Dermis blood vessel endothelial cell (primary cell): ENCODE measurements around the gene ZC3H12D. TPM values are rescaled to one million over a fixed set of nuclear protein-coding genes. Genes with fewer than 3 reads are reported as not detected.
A peak's percentile ranks its signal among the peaks of the same experiment; 100 is the strongest.
"Not testable (repeated sequence)": the region's sequence is repeated elsewhere in the genome, so short reads cannot be mapped to it uniquely, and the experiment has no call there.

Experiments used
- DNase-seq: peaks from one replicate; pipeline ENCODE4 v3.0.0; 2010
- total RNA-seq: library from RNA; depleted of rRNA; stranded (reverse); fragments of >200 nt; gene quantifications from 2 replicates; pipeline ENCODE4 v1.2.3, GENCODE V29; 2014

The ZC3H12D gene
- total RNA-seq: 0.17 and 0.23 TPM in 2 replicates

DNA sequence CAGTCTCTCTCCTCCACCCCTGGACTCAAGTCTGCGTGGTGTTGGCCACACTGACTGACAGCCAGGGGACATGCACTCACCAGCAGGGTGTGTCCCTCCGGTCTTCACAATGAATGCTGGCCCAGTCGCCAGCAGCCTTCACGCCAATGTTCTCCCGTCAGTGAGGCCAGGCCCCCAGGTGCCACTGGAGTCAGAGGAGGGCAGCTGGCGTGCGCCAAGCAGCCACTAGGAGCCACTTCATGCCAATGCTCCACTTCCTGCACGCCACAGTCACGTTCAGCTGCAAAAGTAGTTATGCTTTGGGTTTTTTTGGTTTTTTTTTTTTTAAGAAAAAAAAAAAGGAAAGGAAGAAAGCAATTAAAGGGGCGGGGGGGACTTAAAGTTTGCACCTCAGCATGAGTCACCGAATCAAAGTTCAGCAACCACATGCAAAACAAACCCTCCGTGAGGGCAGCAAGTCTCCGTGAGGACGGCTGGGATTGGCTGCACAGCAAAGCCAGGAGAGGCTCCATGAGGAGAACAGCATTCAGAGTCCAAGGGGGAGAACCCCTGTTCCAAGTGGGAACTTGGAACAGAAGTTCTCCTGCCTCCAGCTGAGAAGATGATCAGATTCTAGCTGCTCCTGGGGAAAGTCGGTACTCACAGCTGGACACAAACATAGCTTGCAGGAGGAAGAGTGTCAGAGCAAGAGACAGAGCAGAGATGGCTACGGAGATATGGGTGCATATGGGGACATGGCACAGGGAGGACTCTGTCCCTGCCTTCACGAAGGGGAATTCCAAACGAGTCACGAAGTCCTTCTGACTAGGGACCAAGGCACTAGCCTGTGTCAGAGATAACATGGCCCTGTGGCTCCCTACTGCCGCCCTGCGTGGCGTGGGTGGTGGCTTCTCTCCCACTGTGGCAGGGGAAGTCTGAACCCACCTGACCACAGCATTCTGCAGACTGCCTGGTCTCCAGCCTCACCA lies at the start of gene ZC3H12D:
ZC3H12D (minus strand) TSS at position 282 of the 968 bp plus-strand sequence. CDS start 10,471 bp downstream, outside the sequence.
- DNase-seq: peak; percentile 42

DNA sequence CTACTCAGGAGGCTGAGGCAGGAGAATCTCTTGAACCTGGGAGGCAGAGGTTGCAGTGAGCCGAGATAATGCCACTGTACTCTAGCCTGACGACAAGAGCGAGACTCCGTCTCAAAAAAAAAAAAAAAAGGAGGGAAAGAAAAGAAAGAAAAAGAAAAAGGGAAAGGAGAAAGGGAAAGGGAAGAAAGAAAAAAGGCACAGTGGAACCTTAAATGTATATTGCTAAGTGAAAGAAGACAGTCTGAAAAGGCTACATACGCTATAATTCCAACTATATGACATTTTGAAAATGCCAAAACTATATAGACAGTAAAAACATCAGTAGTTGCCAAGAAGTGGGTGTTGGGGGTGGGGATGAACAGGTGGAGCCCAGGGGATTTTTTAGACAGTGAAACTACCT lies 44.8 kb upstream of the ZC3H12D start:
- no peak for DNase-seq

- DNase-seq: no peak
Observed at GRCh38 chr6:149515494-149515893, 30.7 kb upstream of the ZC3H12D start.

DNA sequence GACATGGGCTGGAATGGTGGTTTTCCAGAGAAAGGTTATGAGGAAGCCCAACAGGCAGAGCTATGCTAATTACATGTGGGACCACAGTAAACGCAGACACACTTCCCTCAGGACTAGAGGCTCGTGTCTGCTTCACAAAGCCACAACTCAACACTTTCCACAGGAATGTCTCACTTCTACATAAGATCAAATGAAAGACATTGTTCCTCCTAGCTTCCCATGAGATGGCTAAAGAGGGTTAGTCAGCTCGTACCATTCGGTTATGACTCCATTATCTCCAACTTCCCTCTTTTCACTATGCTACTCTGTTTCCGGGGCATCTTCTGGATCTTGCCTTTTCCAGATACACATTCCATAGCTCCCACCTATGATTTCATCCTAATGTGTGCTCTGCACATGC lies 29.1 kb upstream of the ZC3H12D start:
- DNase-seq: no peak

DNA sequence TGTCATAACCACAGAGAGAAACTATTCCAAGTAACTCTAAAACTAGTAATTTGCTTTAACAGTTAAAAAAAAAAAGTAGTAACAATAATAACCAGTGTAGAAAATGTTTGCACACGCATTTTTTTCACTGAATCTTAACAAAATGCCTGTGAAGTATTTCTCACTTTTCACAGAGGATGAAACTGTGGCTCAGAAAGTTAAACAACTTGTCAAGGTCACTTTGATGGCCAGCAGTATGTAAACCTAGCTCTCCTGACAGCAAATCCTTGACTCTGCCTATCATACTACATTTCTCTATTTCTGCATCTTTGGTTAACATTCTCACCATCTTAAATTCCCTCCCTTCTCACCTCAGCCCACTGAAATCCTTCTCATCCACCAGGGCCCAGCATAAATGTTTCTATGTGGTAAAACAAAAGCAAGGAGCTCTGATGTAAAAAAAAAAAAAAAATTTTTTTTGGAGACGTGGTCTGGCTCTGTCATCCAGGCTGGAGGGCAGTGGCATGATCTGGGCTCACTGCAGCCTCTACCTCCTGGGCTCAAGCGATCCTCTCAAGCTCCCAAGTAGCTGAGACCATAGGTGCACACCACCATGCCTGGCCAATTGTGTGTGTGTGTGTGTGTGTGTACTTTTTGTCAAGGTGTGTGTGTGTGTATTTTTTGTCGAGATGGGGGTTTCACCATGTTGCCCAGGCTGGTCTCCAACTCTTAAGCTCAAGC lies 26.1 kb upstream of the ZC3H12D start:
- no peak for DNase-seq

DNA sequence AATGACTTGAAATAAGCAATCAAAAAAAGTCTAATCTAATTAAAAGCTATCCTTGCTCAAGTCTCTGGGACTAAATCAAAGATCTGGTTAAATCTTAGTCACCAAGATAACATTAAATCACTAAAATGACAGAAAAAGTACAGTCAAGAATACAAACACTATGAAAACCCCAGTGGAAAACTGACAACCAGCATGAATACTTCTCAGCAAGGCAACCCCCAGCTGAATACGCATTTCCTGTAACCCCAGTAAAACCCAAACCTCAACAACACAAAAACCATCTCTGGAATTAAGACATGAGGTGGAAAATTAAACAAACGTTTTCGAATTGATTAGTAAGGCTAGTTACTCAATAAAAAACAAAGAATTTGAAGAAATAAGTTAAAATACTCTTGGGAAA lies 23.7 kb upstream of the ZC3H12D start:
- no peak for DNase-seq

DNA sequence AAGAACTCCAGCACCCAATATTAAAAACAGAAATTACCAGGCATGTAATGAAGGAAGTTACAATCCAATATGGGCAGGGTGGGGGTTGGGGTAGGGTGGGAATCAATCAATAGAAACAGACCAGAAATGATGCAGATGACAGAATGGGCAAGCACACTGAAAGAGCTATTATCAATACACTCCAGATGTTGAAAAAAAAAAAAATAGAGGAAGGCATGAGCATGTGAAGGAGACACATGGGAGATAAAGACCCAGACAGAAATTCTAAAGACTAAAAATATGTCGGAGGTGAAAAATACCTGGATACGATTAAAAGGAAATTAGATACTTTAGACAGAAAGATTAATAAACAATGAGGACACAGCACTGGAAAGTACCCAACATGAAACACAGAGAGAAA lies 19.1 kb upstream of the ZC3H12D start:
- no peak for DNase-seq

DNA sequence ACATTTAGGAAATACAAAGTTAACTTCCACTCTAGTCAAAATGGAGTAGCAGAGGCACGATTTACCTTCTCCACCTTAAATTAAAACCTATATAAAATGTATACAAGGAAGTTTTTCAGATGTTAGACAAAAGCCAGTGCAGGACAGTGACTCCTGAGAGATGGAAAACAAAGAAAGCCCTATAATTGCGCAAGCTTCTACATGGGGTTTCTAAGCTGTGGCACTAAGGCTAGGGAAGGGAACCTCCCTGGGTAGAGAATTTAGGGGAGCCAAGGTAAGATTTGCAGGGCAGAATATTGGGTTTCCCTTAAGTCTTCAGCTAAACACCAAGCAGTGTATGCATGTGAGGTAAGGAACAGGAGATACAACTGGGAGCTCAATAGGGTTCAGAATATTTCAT lies 18.5 kb upstream of the ZC3H12D start:
- no peak for DNase-seq

GRCh38 chr6:149501768-149502167 lies 17.0 kb upstream of the ZC3H12D start:
- no peak for DNase-seq

- no peak for DNase-seq
Observed at GRCh38 chr6:149501201-149501600, 16.4 kb upstream of the ZC3H12D start.

- no peak for DNase-seq
Observed at GRCh38 chr6:149500096-149500495, 15.3 kb upstream of the ZC3H12D start.

DNA sequence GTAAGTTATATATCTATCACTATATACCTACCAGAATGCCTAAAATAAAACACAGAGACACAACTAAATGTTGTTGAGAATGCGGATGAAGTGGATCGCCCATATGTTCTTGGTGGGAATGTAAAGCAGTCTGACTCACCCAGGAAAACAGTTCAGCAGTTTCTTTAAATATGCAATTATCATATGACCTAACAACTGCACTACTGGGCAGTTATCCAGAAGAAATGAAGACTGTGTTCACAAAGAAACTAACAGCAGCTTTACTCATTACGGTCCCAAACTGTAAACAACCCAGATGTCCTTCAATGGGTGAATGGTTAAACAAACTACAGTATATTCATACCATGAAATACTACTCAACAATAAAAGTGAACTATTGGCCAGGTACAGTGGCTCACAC lies 14.3 kb upstream of the ZC3H12D start:
- peak; percentile 62 for DNase-seq

- DNase-seq: no peak
Observed at GRCh38 chr6:149497365-149497764, 12.6 kb upstream of the ZC3H12D start.

DNA sequence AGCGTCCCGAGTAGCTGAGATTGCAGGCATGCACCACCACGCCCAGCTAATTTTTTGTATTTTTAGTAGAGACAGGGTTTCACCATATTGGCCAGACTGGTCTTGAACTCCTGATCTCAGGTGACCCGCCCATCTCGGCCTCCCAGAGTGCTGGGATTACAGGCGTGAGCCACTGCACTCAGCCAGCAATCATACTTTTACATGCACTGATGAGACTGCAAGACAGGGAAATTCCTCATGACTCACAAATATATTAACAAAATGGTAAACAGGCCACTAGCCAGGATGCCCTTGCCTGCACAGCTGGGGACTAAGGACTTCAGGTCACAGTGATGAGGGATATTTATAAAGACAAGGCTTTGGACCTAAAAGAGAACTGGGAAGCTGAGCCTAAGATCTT lies 11.8 kb upstream of the ZC3H12D start:
- peak; percentile 18 for DNase-seq

DNA sequence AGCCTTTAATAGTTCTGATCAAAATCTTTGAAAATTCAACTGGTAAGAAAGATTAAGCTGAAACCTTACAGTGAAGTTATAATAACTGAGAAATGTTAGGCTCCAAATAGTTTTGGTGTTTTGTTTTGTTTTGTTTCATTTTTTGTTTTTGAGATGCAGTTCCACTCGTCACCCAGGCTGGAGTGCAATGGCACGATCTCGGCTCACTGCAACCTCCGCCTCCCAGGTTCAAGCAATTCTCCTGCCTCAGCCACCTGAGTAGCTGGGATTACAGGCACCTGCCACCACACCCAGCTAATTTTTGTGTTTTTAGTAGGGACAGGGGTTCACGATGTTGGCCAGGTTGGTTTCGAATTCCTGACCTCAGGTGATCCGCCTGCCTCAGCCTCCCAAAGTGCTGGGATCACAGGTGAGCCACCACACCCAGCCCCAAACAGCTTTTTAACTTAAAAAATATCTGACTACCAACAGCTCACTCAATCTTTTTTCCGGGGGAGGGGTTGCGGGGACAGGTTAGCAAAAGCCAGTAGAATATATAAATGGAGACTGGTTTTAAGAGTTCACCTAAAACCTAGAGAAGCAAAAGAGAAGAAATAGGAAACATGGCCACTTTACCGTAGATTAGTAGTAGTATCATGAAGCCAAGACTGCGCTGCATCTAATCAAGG lies 10.7 kb upstream of the ZC3H12D start:
- DNase-seq: not testable (repeated sequence)

DNA sequence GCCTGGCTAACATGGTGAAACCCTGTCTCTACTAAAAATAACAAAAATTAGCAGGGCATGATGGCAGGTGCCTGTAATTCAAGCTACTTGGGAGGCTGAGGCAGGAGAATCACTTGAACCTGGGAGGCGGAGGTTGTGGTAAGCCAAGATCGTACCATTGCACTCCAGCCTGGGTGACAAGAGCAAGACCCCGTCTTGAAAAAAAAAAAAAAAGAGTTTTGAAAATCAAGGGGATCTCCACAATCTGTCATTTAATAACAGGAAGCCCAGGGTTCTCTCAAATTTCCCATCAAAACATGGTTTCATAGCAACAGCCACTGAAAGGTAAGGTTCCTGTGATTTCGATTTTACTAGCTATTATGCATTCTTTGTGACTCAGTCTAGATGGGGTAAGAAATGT lies 10.0 kb upstream of the ZC3H12D start:
- not testable (repeated sequence) for DNase-seq

DNA sequence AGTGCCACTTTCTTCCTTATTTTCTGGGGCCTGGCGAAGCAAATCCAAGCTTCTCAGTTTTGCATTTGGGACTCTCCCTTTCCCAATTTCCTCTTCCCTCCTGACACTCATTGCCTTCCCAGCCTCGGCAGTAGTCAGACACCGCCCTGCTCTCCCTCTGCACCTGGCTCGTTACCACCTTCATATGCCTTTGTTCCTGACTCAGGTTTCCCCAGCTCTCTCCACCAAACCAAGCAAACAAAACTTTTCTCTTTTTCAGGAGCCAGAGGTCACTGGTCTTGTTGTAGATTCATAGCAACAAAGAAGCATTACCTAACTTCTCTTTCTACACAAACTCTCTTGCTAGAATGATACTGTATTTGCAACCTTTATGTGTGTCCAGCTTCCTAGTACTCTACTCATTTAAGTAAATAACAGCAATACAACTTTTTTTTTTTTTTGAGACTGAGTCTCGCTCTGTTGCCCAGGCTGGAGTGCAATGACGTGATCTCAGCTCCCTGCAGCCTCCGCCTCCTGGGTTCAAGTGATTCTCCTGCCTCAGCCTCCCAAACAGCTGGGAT lies 9.0 kb upstream of the ZC3H12D start:
- no peak for DNase-seq

DNA sequence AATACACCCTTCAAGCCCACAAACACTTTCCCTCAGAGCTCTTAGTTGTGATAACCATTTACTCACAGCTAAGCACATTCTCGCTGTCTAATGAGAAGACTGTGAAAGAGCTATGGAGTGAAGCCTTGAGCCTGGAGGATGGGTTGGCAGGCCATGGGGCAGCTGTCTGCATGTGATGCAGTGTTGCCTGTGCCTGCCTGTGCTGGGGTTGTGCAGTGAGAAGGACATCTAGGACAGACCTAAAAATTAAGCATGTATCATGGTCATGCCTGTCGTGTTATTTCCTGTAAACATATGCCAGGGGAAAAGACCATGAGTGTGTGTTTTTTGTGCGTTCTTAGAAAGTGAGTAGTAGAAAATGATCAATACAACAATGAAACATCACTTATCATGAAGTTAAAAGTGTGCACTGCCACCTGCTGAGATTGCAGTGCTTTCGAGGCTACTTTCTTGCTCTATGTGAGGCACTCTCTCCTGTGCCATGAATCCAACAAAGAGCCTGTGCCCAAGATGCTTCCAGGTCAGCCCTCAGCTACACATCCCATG lies 8.1 kb upstream of the ZC3H12D start:
- no peak for DNase-seq

DNA sequence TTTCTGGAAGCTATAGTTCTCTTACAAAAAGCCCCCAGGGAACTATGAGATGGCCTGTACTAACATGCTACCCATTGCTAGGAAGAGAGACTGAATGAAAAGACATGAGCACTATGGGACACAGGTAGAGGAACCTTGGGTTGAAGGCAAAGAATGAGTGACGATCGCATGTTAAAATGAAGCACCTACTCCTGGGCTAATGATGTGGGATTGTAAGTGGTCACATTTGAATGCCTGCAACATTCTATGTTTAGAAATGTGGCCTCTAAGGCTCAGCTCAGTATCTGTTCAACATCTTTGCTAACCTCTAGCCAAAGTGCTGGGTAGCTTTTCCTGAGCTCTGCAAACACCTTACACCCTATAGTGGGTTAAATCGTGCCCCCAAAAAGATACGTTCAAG lies 5.2 kb upstream of the ZC3H12D start:
- no peak for DNase-seq

- DNase-seq: no peak
Observed at GRCh38 chr6:149488815-149489214, 4.0 kb upstream of the ZC3H12D start.

GRCh38 chr6:149487316-149487715 lies 2.5 kb upstream of the ZC3H12D start:
- no peak for DNase-seq

DNA sequence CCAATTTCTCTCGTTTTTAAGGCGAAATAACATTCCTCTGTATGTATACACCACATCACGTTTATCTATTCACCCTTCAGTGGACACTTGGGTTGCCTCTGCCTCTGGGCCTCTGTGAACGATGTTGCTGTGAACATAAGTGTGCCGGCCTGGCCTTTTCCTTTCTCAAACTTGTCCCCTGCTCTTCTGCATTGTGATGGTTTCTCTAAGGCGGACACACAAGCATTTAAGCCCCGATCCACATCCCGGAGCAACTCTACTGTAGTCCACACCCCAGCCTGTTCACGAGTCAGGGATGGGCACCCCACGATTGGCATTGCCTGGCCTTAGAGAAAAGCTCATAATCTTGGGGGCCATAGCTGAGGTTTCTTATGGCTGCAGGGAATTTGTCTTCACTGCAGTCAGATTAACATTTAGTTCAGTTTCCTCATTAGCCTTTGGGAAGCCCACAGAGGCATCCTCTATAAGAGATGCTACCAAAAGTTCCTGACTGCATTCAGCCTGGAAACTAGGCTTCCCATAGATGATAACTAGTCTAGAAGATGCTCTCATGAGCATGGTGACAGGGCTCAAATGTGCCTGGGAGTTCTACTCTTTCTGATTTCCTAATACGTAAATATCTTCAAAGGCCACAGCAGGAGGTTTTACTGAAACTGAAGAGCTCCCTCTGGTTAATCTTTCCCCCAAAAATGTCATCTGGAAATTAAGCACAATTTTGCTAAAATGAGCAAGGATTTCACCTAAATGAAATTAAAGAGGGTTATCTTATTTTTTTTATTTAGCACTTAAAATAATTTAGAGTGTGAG lies 762 bp downstream of the ZC3H12D start:
- no peak for DNase-seq
